ENCODE results near the gene C16orf92. TPM values are rescaled to one million over a fixed set of nuclear protein-coding genes. Genes with fewer than 3 reads are reported as not detected.

C16orf92 gene
- total and polyA plus RNA-seq, 2 of the 13 experiments (the other 11 are each of a cell fraction or from before 2014, with no cell fraction given) = not detected

DNA sequence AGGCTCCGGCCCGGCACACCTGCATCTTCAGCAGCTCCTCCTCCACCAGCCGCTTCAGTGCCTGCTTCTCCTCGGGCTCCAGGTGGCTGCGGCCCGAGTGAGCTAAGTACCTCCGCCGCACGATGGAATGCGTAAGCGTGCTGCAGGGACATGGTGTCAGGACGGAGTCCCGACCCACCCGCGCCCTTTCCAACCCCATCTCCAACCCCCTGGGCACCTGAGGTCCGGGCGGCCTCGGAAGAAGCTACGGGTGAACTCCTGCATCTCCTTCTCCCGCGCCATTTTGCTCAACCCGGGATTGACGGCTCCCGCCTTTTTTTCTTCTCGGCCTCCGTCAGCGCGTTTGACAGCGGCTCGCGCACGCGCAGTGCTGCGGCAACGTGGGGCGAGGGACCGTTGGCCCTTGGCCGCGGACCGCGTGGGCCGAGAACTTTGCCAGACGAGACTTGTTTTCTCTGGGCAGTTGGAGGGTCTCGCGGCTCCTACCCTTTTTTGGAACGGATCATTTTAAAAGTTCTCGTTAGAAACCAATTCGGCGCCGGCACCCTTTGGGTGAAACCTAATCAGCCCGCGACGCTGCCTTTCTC lies 27.6 kb upstream of the C16orf92 start, which contains the start of gene HIRIP3:
Gene HIRIP3, minus strand, starts transcription at position 294 of the 587 bp plus-strand sequence. Its CDS starts 12 bp downstream, at position 282.
- Histone ChIP-seq H3K9me3 (ENCODE audit: low read length) (no peaks in the 10 kb centered on the region), H3K27ac (ENCODE audit: extremely low read length, insufficient read depth, low read length) (peak within 1 kb of the TSS; percentile 87), H3K36me3 (replicated peaks in 1 of 2; ENCODE audit: control insufficient read depth in 1 of 2, insufficient read depth in 2 of 2, low read length in 2 of 2) (peaks cover 12 to 26% of the 10 kb centered on the region in 2 experiments), H3K79me2 (ENCODE audit: insufficient read depth, low read length) (peaks cover 9% of the 10 kb centered on the region), H2AFZ (ENCODE audit: low read length) (peak within 1 kb of the TSS; percentile 84), H3K4me3 (replicated peaks in 1 of 3; ENCODE audit: insufficient read depth in 1 of 3, low read depth in 2 of 3, low read length in 3 of 3) (peak within 1 kb of the TSS; percentile 92 to 95 (median 94)), H3K9ac (ENCODE audit: insufficient read depth, low read depth, low read length) (peak within 1 kb of the TSS; percentile 85), H3K4me1 (ENCODE audit: insufficient read depth, low read length) (peaks cover 24% of the 10 kb centered on the region), H3K27me3 (ENCODE audit: control insufficient read depth in 1 of 2, insufficient read depth in 2 of 2, low read length in 2 of 2) (peaks cover 0 to 5% of the 10 kb centered on the region in 2 experiments; a peak in 1 of 5 replicates), H4K20me1 (ENCODE audit: insufficient read depth, low read length) (no peaks in the 10 kb centered on the region), H3K4me2 (ENCODE audit: low read depth, low read length) (peak within 1 kb of the TSS; percentile 96)
- in situ Hi-C loops (cut with HindIII; ENCODE audit: extremely low pct_ligation_motif_present, low pct_unique_long_range_greater_than_20kb) = no loop called here
- DNase-seq (ENCODE audit: low spot score) (peak; percentile 66), FAIRE-seq (no peak), ATAC-seq (peak; percentile 50)
- ChIA-PET CTCF (ENCODE audit: low intra/inter-chr PET ratio, low total read pairs) (no interaction called here), POLR2A (interaction anchor here (0.8 to 2.4 kb wide), 5 partner anchors 22 to 96 kb away, joined by 3 to 16 read pairs (median 3); partner anchors contain the start of genes ALDOA, SEZ6L2, TAOK2 and TMEM219)
- 22% methylated on average over 49 of the region's 53 CpGs for WGBS (ENCODE audit: low lambda C conversion rate)
- intact Hi-C loops (cut with micrococcal nuclease; ENCODE audit: unreplicated experiment) = loop anchor here (5.0 kb wide), 1 partner anchor 33 kb away; the partner anchor contains the start of gene TMEM219
- BruUV-seq (replicated peaks) = TSS peak; percentile 80
- TF ChIP-seq EP300 (IDR thresholded peaks at IDR 0.05; ENCODE audit: low read depth in 2 of 2, low read length in 2 of 2) (no peak), EP300 (CRISPR knock-in tag; IDR thresholded peaks at IDR 0.05; ENCODE audit: borderline replicate concordance) (no peak; the same call in 1 of the 2 replicates), ZNF101 (CRISPR knock-in tag; IDR thresholded peaks at IDR 0.05; ENCODE audit: borderline replicate concordance, low read depth) (peak; percentile 69; the same call in 1 of the 2 replicates), ZBTB39 (CRISPR knock-in tag; IDR thresholded peaks at IDR 0.05) (no peak), SUZ12 (IDR thresholded peaks at IDR 0.05; ENCODE audit: low read depth, low read length) (no peak), SALL1 (CRISPR knock-in tag; IDR thresholded peaks at IDR 0.05) (peak; percentile 34), RARG (CRISPR knock-in tag; IDR thresholded peaks at IDR 0.05; ENCODE audit: low read depth) (no peak), RFXAP (CRISPR knock-in tag; IDR thresholded peaks at IDR 0.05; ENCODE audit: borderline replicate concordance) (peak; percentile 82; the same call in 1 of the 2 replicates), GRHL1 (CRISPR knock-in tag; conservative IDR thresholded peaks at IDR 0.05) (no peak), ZNF597 (CRISPR knock-in tag; IDR thresholded peaks at IDR 0.05) (no peak), RERE (CRISPR knock-in tag; IDR thresholded peaks at IDR 0.05; ENCODE audit: low read depth) (no peak), MYC (CRISPR knock-in tag; IDR thresholded peaks at IDR 0.05; ENCODE audit: borderline replicate concordance) (peak; percentile 92), ZNF709 (CRISPR knock-in tag; IDR thresholded peaks at IDR 0.05) (peak; percentile 89; the same call in 1 of the 2 replicates)
